ENCODE results near the gene TEN1.

- TF ChIP-seq CTCF (IDR thresholded peaks at IDR 0.05): no peak
- no peak for TF ChIP-seq EP300 (IDR thresholded peaks at IDR 0.05)
- TF ChIP-seq POLR2A (IDR thresholded peaks at IDR 0.05): no peak
- TF ChIP-seq POLR2AphosphoS5 (IDR thresholded peaks at IDR 0.05): no peak
Measured at GRCh38 chr17:76014925-76015261, 35.9 kb downstream of the TEN1 start.

All from stomach (tissue), 4 donors.